CD14-positive monocyte (primary cell): Measurements from ENCODE around the gene TBC1D19. TPM values are rescaled to one million over a fixed set of nuclear protein-coding genes. Genes with fewer than 3 reads are reported as not detected.

Experiments
- DNase-seq, 3 donors: peaks; one replicate each; pipeline ENCODE4 v3.0.0-alpha.2; 2011 to 2022
- H2AFZ ChIP-seq: 2 replicates; pipeline ENCODE4 v1.6.0; 2012; ENCODE audit warnings: mild to moderate bottlenecking, low read depth, low read length, inconsistent platforms; ENCODE audit not compliant: insufficient read depth, poor library complexity, severe bottlenecking
- H3K27ac ChIP-seq, 2 donors: 1 replicate in 1 of 2; 2 replicates in 1 of 2; pipeline ENCODE4 v1.5.1; 2012 to 2013; ENCODE audit warnings: low read length in 2 of 2, control low read depth in 1 of 2, inconsistent platforms in 1 of 2, low read depth in 1 of 2, mild to moderate bottlenecking in 1 of 2
- H3K27me3 ChIP-seq, 2 donors: one replicate each; pipeline versions ENCODE4 v1.6.0 to v1.6.1; 2011 to 2013; ENCODE audit warnings: low read length in 2 of 2; ENCODE audit not compliant: control insufficient read depth in 2 of 2, insufficient read depth in 2 of 2
- H3K36me3 ChIP-seq, 2 donors: replicated peaks in 1 of 2; 1 replicate in 1 of 2; 2 replicates in 1 of 2; pipeline versions ENCODE4 v1.5.1 to v1.6.1; 2012 to 2013; ENCODE audit warnings: low read length in 2 of 2, control low read depth in 1 of 2, inconsistent platforms in 1 of 2, mild to moderate bottlenecking in 1 of 2; ENCODE audit not compliant: insufficient read depth in 2 of 2, control insufficient read depth in 1 of 2
- H3K4me1 ChIP-seq, 2 donors: 1 replicate in 1 of 2; 2 replicates in 1 of 2; pipeline versions ENCODE4 v1.5.1 to v1.6.1; 2012 to 2013; ENCODE audit warnings: low read length in 2 of 2, control low read depth in 1 of 2, inconsistent platforms in 1 of 2, mild to moderate bottlenecking in 1 of 2, moderate library complexity in 1 of 2; ENCODE audit not compliant: insufficient read depth in 2 of 2, control insufficient read depth in 1 of 2
- H3K4me2 ChIP-seq: replicated peaks from 2 replicates; pipeline ENCODE3; 2012; ENCODE audit warnings: low read length, moderate library complexity, mild to moderate bottlenecking; ENCODE audit not compliant: poor library complexity, severe bottlenecking; ENCODE audit errors: extremely low read depth
- H3K4me3 ChIP-seq, 3 experiments: fragments of 200-600 bp in 1 of 3; sonication (generic) in 1 of 3; replicated peaks in 1 of 3; 1 replicate in 2 of 3; 2 replicates in 1 of 3; pipeline ENCODE4 v1.5.1; 2011 to 2013; ENCODE audit warnings: low read length in 3 of 3, mild to moderate bottlenecking in 3 of 3, control low read depth in 2 of 3, low read depth in 2 of 3, inconsistent platforms in 1 of 3, moderate library complexity in 1 of 3
- H3K79me2 ChIP-seq: 2 replicates; pipeline ENCODE4 v1.6.0; 2012; ENCODE audit warnings: mild to moderate bottlenecking, control low read depth, inconsistent platforms, low read length, moderate library complexity; ENCODE audit not compliant: insufficient read depth
- H3K9ac ChIP-seq: 2 replicates; pipeline ENCODE4 v1.6.0; 2017; ENCODE audit warnings: low read length, mild to moderate bottlenecking; ENCODE audit not compliant: insufficient read depth, poor library complexity, severe bottlenecking
- H3K9me3 ChIP-seq, 2 donors: replicated peaks in 1 of 2; 1 replicate in 1 of 2; 2 replicates in 1 of 2; pipeline versions ENCODE4 v1.5.1 to v1.6.1; 2012 to 2013; ENCODE audit warnings: low read length in 2 of 2, control low read depth in 1 of 2; ENCODE audit not compliant: control insufficient read depth in 1 of 2, insufficient read depth in 1 of 2
- H4K20me1 ChIP-seq: 2 replicates; pipeline ENCODE4 v1.6.0; 2012; ENCODE audit warnings: mild to moderate bottlenecking, low read length, control low read depth, moderate library complexity; ENCODE audit not compliant: insufficient read depth
- H3K27ac Mint-ChIP-seq, 7 donors: one replicate each; pipeline ENCODE4 v1.8.0; 2020; ENCODE audit warnings: mild to moderate bottlenecking in 7 of 7, mixed read lengths in 7 of 7, moderate library complexity in 6 of 7, inconsistent platforms in 2 of 7
- H3K27me3 Mint-ChIP-seq, 3 donors: one replicate each; pipeline ENCODE4 v1.8.0; 2021 to 2022; ENCODE audit warnings: low read depth in 3 of 3, mild to moderate bottlenecking in 3 of 3, mixed read lengths in 3 of 3, moderate library complexity in 3 of 3, inconsistent platforms in 1 of 3
- H3K36me3 Mint-ChIP-seq, 2 donors: one replicate each; pipeline ENCODE4 v1.8.0; 2020; ENCODE audit warnings: mixed read lengths in 2 of 2, inconsistent platforms in 1 of 2, mild to moderate bottlenecking in 1 of 2
- H3K4me1 Mint-ChIP-seq: one replicate; pipeline ENCODE4 v1.8.0; 2020; ENCODE audit warnings: mild to moderate bottlenecking, mixed read lengths
- H3K4me3 Mint-ChIP-seq, 2 donors: one replicate each; pipeline ENCODE4 v1.8.0; 2020; ENCODE audit warnings: mild to moderate bottlenecking in 2 of 2, mixed read lengths in 2 of 2, moderate library complexity in 1 of 2
- H3K9me3 Mint-ChIP-seq, 7 donors: one replicate each; pipeline ENCODE4 v1.8.0; 2020 to 2022; ENCODE audit warnings: mixed read lengths in 7 of 7, mild to moderate bottlenecking in 6 of 7, moderate library complexity in 6 of 7, inconsistent platforms in 2 of 7
- WGBS: methylation state at CpG from one replicate; pipeline ENCODE4 v1.1.5; 2013; ENCODE audit warnings: missing lambda C conversion rate; ENCODE audit not compliant: insufficient coverage; 5-methylcytosine and 5-hydroxymethylcytosine counted together
- intact Hi-C, 2 donors: fragments of 100-400 bp; cut with micrococcal nuclease; formaldehyde crosslinking; loops; one replicate each; pipeline versions ENCODE4 v1.15.0 to v1.15.1; 2023
- polyA plus RNA-seq, 3 donors: library from polyadenylated mRNA; depleted of rRNA in 1 of 3; unstranded in 2 of 3; stranded (reverse) in 1 of 3; fragments of 300-500 nt in 2 of 3; fragments of >200 nt in 1 of 3; fragmentation: Illumina TruSeq in 2 of 3; gene quantifications; 1 replicate in 2 of 3; 2 replicates in 1 of 3; pipeline ENCODE4 v1.2.3, GENCODE V29; 2012 to 2021
- TF ChIP-seq, protein P1 (sequence below): fragments of 200-600 bp; IDR thresholded peaks from one replicate; pipeline ENCODE4 v1.8.0; 2022; ENCODE audit warnings: antibody characterized with exemption, mild to moderate bottlenecking

Gene TBC1D19
- polyA plus RNA-seq, 3 donors: 0.19 to 0.84 (median 0.33) TPM

DNA sequence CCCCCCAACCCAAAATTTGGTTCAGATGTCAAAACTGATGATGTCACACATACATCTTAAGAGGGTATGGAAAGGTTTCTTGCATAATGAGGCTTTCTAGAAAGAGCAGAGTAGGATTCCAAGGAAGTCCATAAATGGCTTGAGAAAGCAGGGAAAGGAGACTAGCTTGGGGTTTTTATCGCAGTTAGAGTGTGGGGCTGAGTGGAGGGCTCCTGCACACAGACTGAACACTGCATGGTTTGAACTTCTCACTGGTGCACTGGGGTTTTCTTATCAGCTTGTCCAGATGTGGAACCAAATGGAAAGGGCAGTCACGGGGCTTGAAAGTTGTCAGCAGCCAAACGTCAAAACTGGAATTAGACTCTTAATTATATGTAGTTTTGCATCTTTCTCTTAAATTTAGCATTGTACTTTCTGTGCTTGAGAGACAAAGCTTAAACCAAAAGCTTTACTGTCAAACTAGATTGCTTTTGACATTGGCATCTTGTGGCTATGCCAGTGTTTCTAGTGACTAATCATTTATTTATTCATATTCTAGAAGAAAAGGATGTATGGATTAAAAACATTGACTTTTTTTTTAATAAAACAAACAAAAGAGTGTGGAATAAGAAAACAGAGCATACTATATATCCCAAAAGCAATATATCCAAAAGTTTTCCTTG, 198.4 kb downstream of the TBC1D19 start:
- TF ChIP-seq, protein P1, sequence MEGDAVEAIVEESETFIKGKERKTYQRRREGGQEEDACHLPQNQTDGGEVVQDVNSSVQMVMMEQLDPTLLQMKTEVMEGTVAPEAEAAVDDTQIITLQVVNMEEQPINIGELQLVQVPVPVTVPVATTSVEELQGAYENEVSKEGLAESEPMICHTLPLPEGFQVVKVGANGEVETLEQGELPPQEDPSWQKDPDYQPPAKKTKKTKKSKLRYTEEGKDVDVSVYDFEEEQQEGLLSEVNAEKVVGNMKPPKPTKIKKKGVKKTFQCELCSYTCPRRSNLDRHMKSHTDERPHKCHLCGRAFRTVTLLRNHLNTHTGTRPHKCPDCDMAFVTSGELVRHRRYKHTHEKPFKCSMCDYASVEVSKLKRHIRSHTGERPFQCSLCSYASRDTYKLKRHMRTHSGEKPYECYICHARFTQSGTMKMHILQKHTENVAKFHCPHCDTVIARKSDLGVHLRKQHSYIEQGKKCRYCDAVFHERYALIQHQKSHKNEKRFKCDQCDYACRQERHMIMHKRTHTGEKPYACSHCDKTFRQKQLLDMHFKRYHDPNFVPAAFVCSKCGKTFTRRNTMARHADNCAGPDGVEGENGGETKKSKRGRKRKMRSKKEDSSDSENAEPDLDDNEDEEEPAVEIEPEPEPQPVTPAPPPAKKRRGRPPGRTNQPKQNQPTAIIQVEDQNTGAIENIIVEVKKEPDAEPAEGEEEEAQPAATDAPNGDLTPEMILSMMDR: no peak
- no peak for DNase-seq
- peaks cover 0 to 2% of the 10 kb centered on the region in 2 donors for H3K36me3 Mint-ChIP-seq
- no peak overlapping the region for H3K9ac ChIP-seq
- H4K20me1 ChIP-seq: no peaks in the 10 kb centered on the region
- intact Hi-C loops: no loop called here
- H3K4me1 Mint-ChIP-seq: peaks cover 12% of the 10 kb centered on the region
- no peaks in the 10 kb centered on the region for H3K79me2 ChIP-seq
- no peak overlapping the region for H3K27ac Mint-ChIP-seq
- H2AFZ ChIP-seq: no peak overlapping the region
- no peaks in the 10 kb centered on the region for H3K9me3 ChIP-seq
- no peak overlapping the region for H3K27ac ChIP-seq
- H3K9me3 Mint-ChIP-seq: peaks cover 0 to 2% (median 0%) of the 10 kb centered on the region in 7 donors
- H3K4me1 ChIP-seq: peaks cover 6% of the 10 kb centered on the region in 2 donors
- H3K4me3 Mint-ChIP-seq: no peak overlapping the region
- H3K27me3 ChIP-seq: no peaks in the 10 kb centered on the region
- H3K4me3 ChIP-seq: no peak overlapping the region
- peaks cover 2 to 7% (median 2%) of the 10 kb centered on the region in 3 donors for H3K27me3 Mint-ChIP-seq
- 50% methylated on average over 2 of the region's 3 CpGs for WGBS
- H3K36me3 ChIP-seq: no peaks in the 10 kb centered on the region
- H3K4me2 ChIP-seq: no peak overlapping the region

DNA sequence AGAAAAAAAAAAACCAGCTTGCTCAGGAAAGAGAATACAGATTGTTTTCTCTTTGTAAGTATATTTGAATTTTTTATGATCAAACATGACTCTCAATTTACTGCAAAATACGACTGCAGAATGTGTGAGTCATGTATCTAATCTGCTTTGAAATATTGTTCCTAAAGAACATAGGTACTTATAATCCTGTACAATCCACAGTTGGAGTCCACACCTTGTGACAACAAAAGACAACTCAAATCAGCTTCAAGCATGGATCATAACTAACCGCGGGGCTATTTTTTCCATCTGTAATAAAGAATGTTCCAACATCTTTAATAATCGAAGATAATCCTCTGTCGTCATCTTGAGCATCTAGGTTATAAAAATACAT, 198.9 kb downstream of the TBC1D19 start:
- Histone ChIP-seq H3K36me3 (no peaks in the 10 kb centered on the region), H2AFZ (no peak overlapping the region), H4K20me1 (no peaks in the 10 kb centered on the region), H3K9ac (no peak overlapping the region), H3K27ac (no peak overlapping the region), H3K79me2 (no peaks in the 10 kb centered on the region), H3K9me3 (no peaks in the 10 kb centered on the region), H3K4me1 (peaks cover 11% of the 10 kb centered on the region in 2 donors), H3K27me3 (no peaks in the 10 kb centered on the region), H3K4me3 (no peak overlapping the region), H3K4me2 (no peak overlapping the region)
- no CpG with 5 or more reads among the region's 5 CpGs for WGBS
- Mint-ChIP-seq H3K36me3 (peaks cover 0 to 2% of the 10 kb centered on the region in 2 donors), H3K27me3 (peaks cover 2 to 8% (median 2%) of the 10 kb centered on the region in 3 donors), H3K4me3 (no peak overlapping the region), H3K9me3 (peaks cover 0 to 2% (median 0%) of the 10 kb centered on the region in 7 donors), H3K27ac (no peak overlapping the region), H3K4me1 (peaks cover 17% of the 10 kb centered on the region)
- TF ChIP-seq, protein P1: no peak
- no peak for DNase-seq
- intact Hi-C loops: no loop called here
